DMS 273 (cell line): ENCODE results near the gene CEP192.
A peak's percentile ranks its signal among the peaks of the same experiment; 100 is the strongest.

Source experiments
- DNase-seq: peaks from one replicate; lab custom pipeline; 2025; ENCODE audit not compliant: unreplicated experiment; lab: John Stamatoyannopoulos, UW

CEP192 gene

GRCh38 chr18:13099113-13099512, 108.0 kb downstream of the CEP192 start:
- DNase-seq, result no peak

- no peak for DNase-seq
These were observed 109.9 kb downstream of the CEP192 start for GRCh38 chr18:13100942-13101658.

GRCh38 chr18:13101659-13102197, 110.6 kb downstream of the CEP192 start:
- DNase-seq, result no peak

- no peak for DNase-seq
These were observed 112.2 kb downstream of the CEP192 start for GRCh38 chr18:13103366-13103765.

- no peak for DNase-seq
These were observed 113.9 kb downstream of the CEP192 start for GRCh38 chr18:13105059-13105458.

- DNase-seq, result no peak
These were observed 115.9 kb downstream of the CEP192 start for GRCh38 chr18:13107074-13107473.

GRCh38 chr18:13108330-13108729, 117.2 kb downstream of the CEP192 start:
- DNase-seq, result no peak

- DNase-seq, result no peak
These were observed 119.4 kb downstream of the CEP192 start for GRCh38 chr18:13110559-13110958.

- peak; percentile 48 for DNase-seq
These were observed 121.8 kb downstream of the CEP192 start for GRCh38 chr18:13112982-13113381.

GRCh38 chr18:13120255-13120654, 129.1 kb downstream of the CEP192 start:
- no peak for DNase-seq

- DNase-seq, result no peak
These were observed 129.8 kb downstream of the CEP192 start for GRCh38 chr18:13120983-13121441.

- no peak for DNase-seq
These were observed 133.2 kb downstream of the CEP192 start for GRCh38 chr18:13124411-13124810.

- no peak for DNase-seq
These were observed 134.0 kb downstream of the CEP192 start for GRCh38 chr18:13125191-13125590.

- DNase-seq, result no peak
These were observed 135.9 kb downstream of the CEP192 start for GRCh38 chr18:13126966-13127598.

- no peak for DNase-seq
These were observed 140.1 kb downstream of the CEP192 start for GRCh38 chr18:13131283-13131682.

- no peak for DNase-seq
These were observed 143.6 kb downstream of the CEP192 start for GRCh38 chr18:13134551-13135401.

- DNase-seq, result peak; percentile 60
These were observed 145.1 kb downstream of the CEP192 start for GRCh38 chr18:13136056-13136903.

GRCh38 chr18:13136904-13137669, 145.9 kb downstream of the CEP192 start:
- peak; percentile 55 for DNase-seq

GRCh38 chr18:13137670-13138419, 146.7 kb downstream of the CEP192 start:
- no peak for DNase-seq
